Ectodermal cell (in vitro differentiated cells): ENCODE measurements around the gene AK1.

Experiments
- H3K27ac ChIP-seq: 2 replicates; pipeline ENCODE4 v1.7.0; 2013; ENCODE audit warnings: mild to moderate bottlenecking, low read depth, low read length; ENCODE audit not compliant: insufficient read depth, poor library complexity, severe bottlenecking
- H3K27me3 ChIP-seq: 2 replicates; pipeline ENCODE4 v1.7.0; 2013; ENCODE audit warnings: mild to moderate bottlenecking, low read length; ENCODE audit not compliant: insufficient read depth, control insufficient read depth, poor library complexity, severe bottlenecking
- H3K36me3 ChIP-seq: one replicate; pipeline ENCODE4 v1.7.0; 2013; ENCODE audit warnings: low read length; ENCODE audit not compliant: control insufficient read depth, insufficient read depth
- H3K4me1 ChIP-seq: one replicate; pipeline ENCODE4 v1.7.0; 2013; ENCODE audit warnings: low read length; ENCODE audit not compliant: control insufficient read depth, insufficient read depth
- H3K4me3 ChIP-seq: 2 replicates; pipeline ENCODE4 v1.7.0; 2013; ENCODE audit warnings: low read depth, low read length, control low read depth; ENCODE audit not compliant: insufficient read depth
- H3K9me3 ChIP-seq: 2 replicates; pipeline ENCODE4 v1.7.0; 2013; ENCODE audit warnings: mild to moderate bottlenecking, low read length, moderate library complexity; ENCODE audit not compliant: control insufficient read depth
- WGBS, 2 experiments: methylation state at CpG; one replicate each; pipeline ENCODE4 v1.1.7; 2013; ENCODE audit warnings: missing lambda C conversion rate in 2 of 2; 5-methylcytosine and 5-hydroxymethylcytosine counted together

The AK1 gene

DNA sequence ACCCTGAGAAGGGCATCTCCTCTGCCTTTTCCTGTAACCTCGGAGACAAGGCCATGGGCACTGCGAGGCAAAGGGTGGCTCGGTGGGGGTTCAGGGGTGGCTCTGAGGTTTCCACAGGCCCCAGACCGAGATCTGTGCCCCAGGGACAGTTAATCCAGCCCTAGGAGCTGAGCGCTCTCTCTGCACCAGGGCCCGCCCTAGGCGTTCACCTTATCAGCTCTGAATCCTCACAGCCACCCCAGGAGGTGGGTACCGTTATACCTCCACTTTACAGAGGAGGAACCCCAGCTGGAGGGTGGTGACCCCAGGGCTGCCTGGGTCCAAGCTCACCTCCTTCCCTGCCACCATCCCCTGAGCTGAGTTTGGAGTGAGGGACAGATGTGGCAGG, 20.8 kb downstream of the AK1 start:
- Histone ChIP-seq H3K36me3 (no peaks in the 10 kb centered on the region), H3K27me3 (no peaks in the 10 kb centered on the region), H3K4me3 (no peak overlapping the region), H3K4me1 (peaks cover 3% of the 10 kb centered on the region), H3K27ac (no peak overlapping the region), H3K9me3 (no peaks in the 10 kb centered on the region)
- WGBS, 2 experiments = 92% methylated on average over 8 of the region's 8 CpGs

GRCh38 chr9:127856094-127856728, 21.3 kb downstream of the AK1 start:
- no peaks in the 10 kb centered on the region for H3K9me3 ChIP-seq
- WGBS, 2 experiments = 71 to 75% methylated on average over 11 of the region's 11 CpGs
- no peaks in the 10 kb centered on the region for H3K36me3 ChIP-seq
- H3K27me3 ChIP-seq = no peaks in the 10 kb centered on the region
- H3K4me3 ChIP-seq = no peak overlapping the region
- H3K4me1 ChIP-seq = peaks cover 3% of the 10 kb centered on the region
- H3K27ac ChIP-seq = no peak overlapping the region

- H3K4me1 ChIP-seq = peaks cover 3% of the 10 kb centered on the region
- no peaks in the 10 kb centered on the region for H3K9me3 ChIP-seq
- no peak overlapping the region for H3K4me3 ChIP-seq
- WGBS, 2 experiments = 92 to 96% methylated on average over 5 of the region's 5 CpGs
- H3K27ac ChIP-seq = no peak overlapping the region
- no peaks in the 10 kb centered on the region for H3K36me3 ChIP-seq
- no peaks in the 10 kb centered on the region for H3K27me3 ChIP-seq
These were observed 22.0 kb downstream of the AK1 start for GRCh38 chr9:127855522-127855921.

DNA sequence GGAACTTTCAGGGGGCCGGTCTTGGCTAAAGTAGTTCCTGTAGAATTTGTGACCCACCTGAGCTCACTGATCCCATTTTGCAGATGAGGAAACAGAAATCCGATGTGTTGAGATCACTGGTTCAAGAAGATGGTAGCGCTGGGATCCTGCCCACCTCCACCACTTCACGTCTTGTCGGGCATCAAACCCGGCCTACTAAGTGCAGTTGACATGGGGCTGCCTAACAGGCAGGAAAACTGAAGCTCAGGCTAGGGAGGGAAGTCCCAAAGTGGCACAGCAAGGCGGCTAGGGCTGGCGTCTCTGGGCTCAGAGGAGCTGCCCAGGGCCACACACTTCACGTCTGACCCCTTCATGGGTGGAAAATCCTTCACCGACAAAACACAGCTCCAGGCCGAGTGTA, 22.5 kb downstream of the AK1 start:
- H3K4me3 ChIP-seq = no peak overlapping the region
- H3K27ac ChIP-seq = no peak overlapping the region
- H3K9me3 ChIP-seq = no peaks in the 10 kb centered on the region
- 91 to 93% methylated on average over 11 of the region's 11 CpGs for WGBS, 2 experiments
- peaks cover 3% of the 10 kb centered on the region for H3K4me1 ChIP-seq
- H3K27me3 ChIP-seq = no peaks in the 10 kb centered on the region
- H3K36me3 ChIP-seq = no peaks in the 10 kb centered on the region

GRCh38 chr9:127854184-127854806, 23.2 kb downstream of the AK1 start, which contains the start of gene ENG:
ENG (minus strand) TSS chr9:127854658; CDS start chr9:127854355, 303 bp downstream.
- 79 to 82% methylated on average over 34 to 37 of the region's 37 CpGs for WGBS, 2 experiments
- no peak within 1 kb of the TSS for H3K27ac ChIP-seq

DNA sequence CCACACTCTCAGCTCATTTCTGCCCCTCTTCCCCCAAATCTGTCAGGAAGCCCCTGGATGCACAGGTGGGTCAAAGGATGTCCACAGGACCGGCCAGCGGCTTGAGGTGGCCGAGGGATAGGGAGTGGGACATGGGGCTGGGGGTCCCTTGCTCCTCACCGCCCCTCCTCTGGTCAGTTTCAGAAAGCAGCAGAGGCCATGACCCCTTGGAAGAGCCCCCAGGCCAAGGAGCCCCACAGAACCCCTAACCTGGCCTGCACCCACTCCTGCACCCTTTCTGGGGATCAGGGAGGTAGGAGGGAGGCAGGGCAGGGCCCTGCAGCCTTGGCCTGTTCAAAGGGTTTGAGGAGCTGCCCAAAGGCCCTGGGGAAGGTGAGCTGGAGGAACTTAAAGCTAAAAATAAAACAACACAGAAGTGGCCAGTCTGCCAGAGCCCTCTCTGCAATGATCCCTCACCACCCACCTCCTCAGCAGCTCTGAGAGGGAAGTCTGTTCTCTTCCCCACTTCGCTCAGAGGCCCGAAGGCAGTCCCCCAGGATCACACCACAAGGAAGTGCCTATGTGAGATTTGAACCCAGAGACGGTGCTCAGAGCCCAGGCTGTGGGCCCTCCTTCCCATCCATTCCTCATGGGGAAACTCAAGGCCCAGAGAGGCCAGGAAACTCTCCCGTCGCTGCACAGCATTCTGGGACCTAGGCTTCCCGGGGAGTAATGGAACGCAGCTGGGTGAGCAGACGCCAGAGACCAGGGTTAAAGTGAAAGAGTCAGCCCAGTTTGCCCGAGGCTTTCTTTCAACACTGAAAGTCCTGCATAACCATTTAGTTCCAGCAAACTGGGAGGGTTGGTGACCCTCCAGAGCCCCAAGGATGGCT, 23.9 kb downstream of the AK1 start:
- 84 to 87% methylated on average over 13 of the region's 13 CpGs for WGBS, 2 experiments
- no peak overlapping the region for H3K4me3 ChIP-seq
- no peaks in the 10 kb centered on the region for H3K36me3 ChIP-seq

More at GRCh38 chr9:127854184-127854806, 23.2 kb downstream of the AK1 start, which contains the start of gene ENG:
- no peaks in the 10 kb centered on the region for H3K9me3 ChIP-seq
- H3K36me3 ChIP-seq = no peaks in the 10 kb centered on the region
- H3K4me1 ChIP-seq = peaks cover 3% of the 10 kb centered on the region
- H3K27me3 ChIP-seq = no peaks in the 10 kb centered on the region
- no peak within 1 kb of the TSS for H3K4me3 ChIP-seq

DNA sequence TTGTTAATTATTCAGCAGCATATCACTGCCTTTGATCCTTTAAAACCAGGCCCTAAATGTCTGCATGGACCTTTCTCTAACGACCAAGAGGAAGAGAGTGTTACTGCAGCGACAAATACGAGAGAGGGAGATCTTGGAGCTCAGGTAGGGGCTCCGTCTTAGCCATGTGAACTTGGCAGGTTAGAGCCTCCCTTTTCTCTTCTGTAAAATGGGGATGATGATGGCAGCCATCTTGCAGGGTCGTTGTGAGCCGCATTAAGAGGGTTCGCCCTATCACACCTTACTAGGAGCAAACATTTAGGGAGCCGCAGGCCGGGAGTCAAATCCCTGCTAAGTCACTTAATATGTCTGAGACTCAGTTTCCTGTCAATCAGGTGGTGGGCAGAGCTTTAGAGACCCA, 24.6 kb downstream of the AK1 start:
- no peaks in the 10 kb centered on the region for H3K9me3 ChIP-seq
- H3K4me1 ChIP-seq = peaks cover 3% of the 10 kb centered on the region
- no peak overlapping the region for H3K27ac ChIP-seq
- H3K4me3 ChIP-seq = no peak overlapping the region
- H3K27me3 ChIP-seq = no peaks in the 10 kb centered on the region
- H3K36me3 ChIP-seq = no peaks in the 10 kb centered on the region
- WGBS, 2 experiments = 91 to 93% methylated on average over 9 of the region's 9 CpGs

More for the DNA sequence above, 23.9 kb downstream of the AK1 start:
- peaks cover 3% of the 10 kb centered on the region for H3K4me1 ChIP-seq
- no peaks in the 10 kb centered on the region for H3K9me3 ChIP-seq
- H3K27ac ChIP-seq = no peak overlapping the region
- H3K27me3 ChIP-seq = no peaks in the 10 kb centered on the region

GRCh38 chr9:127850286-127850830, 27.1 kb downstream of the AK1 start:
- WGBS, 2 experiments = 93 to 96% methylated on average over 16 to 17 of the region's 17 CpGs
- H3K4me1 ChIP-seq = no peaks in the 10 kb centered on the region

DNA sequence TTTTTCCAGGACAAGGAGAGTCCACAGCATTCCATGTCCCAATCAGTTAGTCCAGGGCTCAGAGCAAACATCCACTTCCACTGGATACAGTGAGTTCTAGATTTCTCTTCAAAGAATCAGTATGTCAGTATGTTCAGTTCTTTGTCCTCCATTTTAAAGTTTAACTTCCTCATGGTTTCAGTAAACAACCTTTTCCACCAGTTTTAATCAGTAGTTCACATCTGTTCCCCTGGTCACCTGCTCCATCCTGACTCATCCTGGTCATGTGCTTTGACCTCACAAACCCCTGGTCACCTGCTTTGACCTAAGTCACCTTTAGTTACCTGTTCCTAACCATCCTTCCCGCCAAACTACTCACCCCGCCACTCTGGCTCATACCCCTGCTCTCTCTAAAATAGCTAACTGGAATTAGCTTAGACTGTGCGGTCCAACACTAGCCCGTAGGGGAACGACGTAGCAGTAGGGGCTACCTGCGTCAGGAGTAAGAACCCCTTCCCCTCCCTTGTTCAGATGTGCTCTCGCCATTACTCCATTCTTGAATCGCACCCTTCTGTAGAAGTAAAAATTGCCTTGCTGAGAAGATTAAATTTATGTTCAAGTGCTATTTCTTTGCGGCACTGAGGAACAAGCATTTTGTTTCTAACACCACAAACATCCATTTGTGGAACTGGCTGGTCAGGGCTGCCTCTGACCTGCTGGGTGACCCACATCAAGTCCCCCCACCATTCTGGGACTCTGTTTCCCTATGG, 28.5 kb downstream of the AK1 start:
- H3K4me1 ChIP-seq = peaks cover 5% of the 10 kb centered on the region
- no peaks in the 10 kb centered on the region for H3K36me3 ChIP-seq
- 95 to 97% methylated on average over 8 to 10 of the region's 10 CpGs for WGBS, 2 experiments
- no peaks in the 10 kb centered on the region for H3K9me3 ChIP-seq
- no peaks in the 10 kb centered on the region for H3K27me3 ChIP-seq
- H3K27ac ChIP-seq = no peak overlapping the region
- no peak overlapping the region for H3K4me3 ChIP-seq

More at GRCh38 chr9:127850286-127850830, 27.1 kb downstream of the AK1 start:
- Histone ChIP-seq H3K36me3 (no peaks in the 10 kb centered on the region), H3K4me3 (no peak overlapping the region), H3K9me3 (no peaks in the 10 kb centered on the region), H3K27ac (no peak overlapping the region), H3K27me3 (no peaks in the 10 kb centered on the region)
